NOMO-1 (cell line): ENCODE results near the gene GRWD1.

Experiments
- DNase-seq, 2 experiments: peaks; one replicate each; lab custom pipeline; 2025; ENCODE audit not compliant: unreplicated experiment in 2 of 2; lab: John Stamatoyannopoulos, UW

The GRWD1 gene

DNA sequence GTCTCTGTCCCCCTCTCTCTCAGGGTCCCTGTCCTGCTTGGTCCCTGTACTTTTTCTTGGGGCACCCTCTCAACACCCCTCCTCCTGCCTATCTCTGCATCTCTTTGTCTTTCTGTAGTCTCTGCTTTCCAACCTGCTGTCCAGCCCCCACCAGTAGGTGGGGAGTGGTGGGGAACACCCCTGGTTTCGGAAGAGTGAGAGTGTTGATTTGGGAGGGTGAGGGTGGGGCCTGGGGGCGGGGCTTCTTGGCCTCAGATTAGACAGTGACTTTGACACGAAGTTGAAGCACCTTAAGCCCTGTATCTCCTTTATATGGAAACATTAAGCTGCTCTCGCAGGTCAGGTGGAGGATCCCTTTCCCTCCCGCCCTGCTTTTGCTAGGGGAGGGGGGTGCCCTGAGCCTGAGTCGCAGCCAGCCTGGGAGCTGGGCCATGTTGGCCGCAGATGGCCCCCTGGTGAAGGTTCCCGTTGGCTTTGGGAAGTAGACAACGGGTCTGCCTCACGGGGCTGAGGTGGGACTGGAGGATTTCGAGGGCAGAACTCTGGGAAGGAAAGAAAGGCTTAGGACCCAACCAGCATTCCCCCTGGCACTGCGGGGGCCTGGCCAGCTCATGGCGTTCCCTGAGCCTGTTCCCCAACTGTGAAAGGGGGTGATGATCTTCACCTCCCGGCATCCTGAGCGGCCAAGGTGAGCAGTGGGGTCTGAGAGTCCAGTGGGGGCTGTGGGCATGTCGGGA, 9.6 kb downstream of the GRWD1 start, which contains the start of gene KCNJ14:
Gene KCNJ14, plus strand, starts transcription at position 404 of the 737 bp plus-strand sequence. CDS start 6,151 bp downstream, outside the sequence.
- no peak for DNase-seq

DNA sequence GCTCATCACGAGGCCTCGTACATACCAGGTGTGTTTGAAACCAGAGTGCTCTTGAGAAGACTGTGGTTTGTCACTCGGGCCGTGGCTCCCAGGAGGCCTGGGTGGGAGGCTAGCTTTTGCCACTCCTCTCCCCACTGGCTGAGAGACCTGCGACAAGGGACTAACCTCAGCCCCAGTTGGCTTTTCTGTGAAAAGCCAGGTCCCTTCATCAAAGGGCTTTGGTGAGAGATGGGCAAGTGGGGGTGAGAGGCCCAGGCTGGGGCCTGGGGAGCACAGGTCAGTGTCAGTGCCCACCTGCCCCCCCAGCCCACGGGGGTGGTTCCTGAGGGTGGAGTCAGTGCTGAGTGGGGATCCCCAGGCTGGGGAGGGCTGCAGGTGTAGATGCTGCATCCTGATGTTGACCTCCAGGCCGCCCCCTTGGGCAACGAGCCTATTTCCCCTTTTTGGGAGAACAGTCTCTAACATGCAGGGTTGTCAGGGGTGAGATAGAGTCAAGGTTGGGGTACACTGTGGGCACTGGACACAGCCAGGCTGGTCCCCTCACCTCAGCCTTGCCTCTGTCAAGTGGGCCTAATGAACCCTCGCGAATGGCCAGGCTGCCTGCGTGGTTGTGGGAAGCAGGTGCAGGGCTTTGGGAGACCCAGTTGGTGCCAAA, 10.3 kb downstream of the GRWD1 start:
- no peak for DNase-seq

DNA sequence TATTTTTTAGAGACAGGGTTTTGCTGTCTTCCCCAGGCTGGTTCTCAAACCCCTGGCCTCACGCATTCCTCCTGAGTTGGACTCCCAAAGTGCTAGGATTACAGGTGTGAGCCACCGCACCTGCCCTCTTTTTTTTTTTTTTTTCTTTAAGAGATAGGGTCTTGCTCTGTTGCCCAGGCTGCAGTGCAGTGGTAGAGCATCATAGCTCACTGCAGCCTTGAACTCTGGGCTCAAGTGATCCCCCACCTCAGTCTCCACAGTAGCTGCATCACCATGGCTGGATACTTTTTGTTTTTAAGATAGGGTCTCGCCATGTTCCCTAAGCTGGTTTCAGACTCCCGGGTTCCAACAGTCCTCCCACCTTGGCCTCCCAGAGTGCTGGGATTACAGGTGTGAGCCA, 11.1 kb downstream of the GRWD1 start:
- no peak for DNase-seq

DNA sequence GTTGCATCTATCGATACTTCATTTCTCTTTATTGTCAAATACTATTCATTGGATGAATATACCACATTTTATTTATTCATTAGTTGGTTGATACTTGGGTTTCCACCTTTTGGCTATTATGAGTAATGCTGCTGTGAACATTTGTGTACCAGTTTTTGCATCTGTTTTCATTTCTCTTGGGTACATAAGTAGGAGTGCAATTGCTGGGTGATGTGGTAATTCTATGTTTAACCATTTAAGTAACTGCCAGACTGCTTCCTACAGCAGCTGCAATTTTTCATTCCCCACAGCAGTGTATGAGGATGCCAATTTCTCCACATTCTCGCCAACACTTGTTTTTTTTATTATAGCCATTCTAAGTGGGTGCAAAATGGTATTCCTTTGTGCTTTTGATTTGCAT, 12.2 kb downstream of the GRWD1 start:
- no peak for DNase-seq

DNA sequence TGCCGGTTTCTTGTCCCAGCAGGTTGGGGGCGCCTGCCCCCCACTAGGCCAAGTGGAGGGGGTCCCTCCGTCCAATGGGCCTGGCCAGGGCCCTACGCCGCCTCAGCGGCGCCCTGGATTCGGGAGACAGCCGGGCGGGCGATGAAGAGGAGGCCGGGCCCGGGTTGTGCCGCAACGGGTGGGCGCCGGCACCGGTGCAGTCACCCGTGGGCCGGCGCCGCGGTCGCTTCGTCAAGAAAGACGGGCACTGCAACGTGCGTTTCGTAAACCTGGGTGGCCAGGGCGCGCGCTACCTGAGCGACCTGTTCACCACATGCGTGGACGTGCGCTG, 15.8 kb downstream of the GRWD1 start:
- DNase-seq, result no peak

DNA sequence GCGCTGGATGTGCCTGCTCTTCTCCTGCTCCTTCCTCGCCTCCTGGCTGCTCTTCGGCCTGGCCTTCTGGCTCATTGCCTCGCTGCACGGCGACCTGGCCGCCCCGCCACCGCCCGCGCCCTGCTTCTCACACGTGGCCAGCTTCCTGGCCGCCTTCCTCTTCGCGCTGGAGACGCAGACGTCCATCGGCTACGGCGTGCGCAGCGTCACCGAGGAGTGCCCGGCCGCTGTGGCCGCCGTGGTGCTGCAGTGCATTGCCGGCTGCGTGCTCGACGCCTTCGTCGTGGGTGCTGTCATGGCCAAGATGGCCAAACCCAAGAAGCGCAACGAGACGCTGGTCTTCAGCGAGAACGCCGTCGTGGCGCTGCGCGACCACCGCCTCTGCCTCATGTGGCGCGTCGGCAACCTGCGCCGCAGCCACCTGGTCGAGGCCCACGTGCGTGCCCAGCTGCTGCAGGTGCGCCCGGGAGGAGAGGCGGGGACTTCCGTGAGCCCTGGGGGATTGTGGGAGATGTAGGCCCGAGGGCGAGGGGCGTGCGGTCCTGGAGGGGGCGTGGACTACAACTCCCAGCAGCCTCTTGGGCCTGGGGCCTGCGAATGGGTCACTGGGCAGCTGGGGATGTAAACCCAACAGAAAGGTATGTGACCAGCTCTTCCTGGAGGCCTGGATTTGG, 16.3 kb downstream of the GRWD1 start:
- DNase-seq, result no peak

DNA sequence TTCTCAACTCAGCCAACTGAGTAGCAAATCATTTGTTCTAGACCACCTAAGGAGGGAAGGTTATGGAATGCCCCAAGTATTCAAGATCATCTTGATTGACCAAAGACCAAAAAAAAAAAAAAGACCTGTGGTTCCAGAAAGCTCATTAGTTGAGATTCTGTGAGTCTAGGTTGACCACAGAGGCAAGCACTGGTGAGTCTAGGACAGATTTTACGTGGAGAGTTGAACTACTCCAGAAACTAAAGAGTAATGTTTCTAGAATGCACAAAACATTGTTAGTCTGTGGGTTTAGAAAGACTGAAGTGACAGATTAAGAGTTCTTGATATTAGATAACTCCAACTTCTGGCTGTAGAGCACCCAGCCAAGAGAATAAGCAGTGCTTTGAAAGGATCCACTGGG, 19.4 kb downstream of the GRWD1 start:
- DNase-seq, result no peak

DNA sequence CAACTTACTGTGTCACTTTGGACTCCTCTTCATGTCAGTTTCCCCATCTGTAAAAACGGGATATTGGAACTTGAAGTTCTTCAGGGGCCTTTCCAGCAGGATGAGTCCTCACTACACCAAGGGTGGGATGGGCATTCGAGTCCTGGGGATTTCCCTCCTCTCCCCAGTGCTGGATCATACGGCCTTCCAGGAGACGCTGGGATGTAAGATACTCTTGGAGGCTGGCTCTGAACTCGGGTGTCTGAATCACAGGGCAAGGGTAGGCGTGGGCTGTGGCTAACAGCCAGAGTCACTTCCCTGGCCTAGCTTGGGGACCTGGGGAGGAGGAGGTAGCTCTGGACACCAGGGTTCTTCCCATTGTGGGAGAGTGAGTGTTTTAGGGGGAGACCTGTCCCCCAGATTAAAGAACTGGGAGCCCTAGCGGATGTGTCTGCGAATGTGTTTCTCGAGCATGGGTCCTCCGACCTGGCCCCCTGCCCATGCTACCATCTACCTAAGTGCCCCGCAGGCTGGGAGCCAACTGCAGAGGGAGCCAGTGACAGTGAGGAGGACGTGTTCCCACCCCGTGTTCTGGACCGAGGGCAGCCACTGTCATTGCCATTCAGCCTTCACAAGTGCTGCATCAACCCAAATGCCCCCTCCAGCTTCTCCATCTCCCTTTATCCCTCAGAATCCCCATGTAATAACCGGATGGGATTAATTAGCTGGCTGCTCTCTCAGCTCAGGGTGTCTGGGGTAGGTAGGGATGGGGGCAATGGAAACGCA, 21.0 kb downstream of the GRWD1 start:
- DNase-seq, result no peak

DNA sequence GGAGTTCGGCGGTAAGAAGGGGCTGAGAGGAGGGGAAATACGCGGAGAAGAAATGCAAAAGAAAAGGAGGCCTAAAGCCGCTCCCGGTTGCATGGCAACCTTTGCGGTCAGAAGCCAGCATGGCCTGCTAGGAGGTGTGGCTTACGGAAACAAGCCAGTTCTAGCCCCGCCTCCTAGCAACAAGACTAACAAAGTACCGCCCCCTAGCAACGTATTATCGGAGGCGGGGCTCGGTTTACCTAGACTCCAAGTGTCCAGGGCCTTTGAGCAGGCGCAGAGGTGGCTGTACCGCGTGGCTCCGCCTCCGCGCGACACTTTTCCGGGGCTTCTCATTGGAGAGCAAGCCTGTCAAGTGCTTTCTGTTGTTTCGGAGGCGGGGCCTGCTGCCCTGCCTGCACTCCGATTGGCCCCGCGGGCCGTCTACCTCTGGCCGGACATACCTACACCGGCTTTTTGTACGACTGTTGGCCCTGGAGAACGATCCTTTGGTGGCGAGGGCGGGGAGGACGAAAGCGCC, 23.0 kb downstream of the GRWD1 start:
- peak; percentile 100 for DNase-seq

DNA sequence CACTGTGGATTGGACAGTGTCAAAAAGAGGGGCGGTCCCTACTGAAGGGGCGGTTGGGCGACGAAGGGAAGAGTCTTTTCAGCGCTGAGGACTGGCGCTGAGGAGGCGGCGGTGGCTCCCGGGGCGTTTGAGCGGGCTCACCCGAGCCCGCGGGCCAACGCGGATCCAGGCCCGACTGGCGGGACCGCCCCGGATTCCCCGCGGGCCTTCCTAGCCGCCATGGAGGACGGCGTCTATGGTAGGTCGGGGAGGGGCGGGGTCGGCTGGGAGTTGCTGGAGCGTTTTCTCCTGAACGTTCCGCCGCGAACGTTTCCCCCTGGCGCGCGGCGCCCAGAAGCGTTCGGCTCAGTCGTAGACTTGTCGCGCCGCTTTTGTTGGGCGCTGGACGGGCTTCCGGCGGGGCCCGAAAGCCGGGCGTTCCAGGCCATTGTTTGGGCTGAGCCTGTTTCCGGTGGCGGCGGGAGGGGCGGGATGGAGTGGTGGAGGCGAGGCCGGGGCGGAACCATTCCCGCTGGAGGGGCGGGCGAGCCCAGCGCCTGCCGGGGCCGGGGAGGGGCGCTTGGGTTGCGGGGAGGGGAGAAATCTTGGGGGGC, 23.6 kb downstream of the GRWD1 start, which contains the start of gene CYTH2:
Gene CYTH2, plus strand, starts transcription at position 81 of the 593 bp plus-strand sequence. Its CDS starts 139 bp downstream, at position 220.
- DNase-seq, result peak in 1 of 2 experiments; percentile 59

DNA sequence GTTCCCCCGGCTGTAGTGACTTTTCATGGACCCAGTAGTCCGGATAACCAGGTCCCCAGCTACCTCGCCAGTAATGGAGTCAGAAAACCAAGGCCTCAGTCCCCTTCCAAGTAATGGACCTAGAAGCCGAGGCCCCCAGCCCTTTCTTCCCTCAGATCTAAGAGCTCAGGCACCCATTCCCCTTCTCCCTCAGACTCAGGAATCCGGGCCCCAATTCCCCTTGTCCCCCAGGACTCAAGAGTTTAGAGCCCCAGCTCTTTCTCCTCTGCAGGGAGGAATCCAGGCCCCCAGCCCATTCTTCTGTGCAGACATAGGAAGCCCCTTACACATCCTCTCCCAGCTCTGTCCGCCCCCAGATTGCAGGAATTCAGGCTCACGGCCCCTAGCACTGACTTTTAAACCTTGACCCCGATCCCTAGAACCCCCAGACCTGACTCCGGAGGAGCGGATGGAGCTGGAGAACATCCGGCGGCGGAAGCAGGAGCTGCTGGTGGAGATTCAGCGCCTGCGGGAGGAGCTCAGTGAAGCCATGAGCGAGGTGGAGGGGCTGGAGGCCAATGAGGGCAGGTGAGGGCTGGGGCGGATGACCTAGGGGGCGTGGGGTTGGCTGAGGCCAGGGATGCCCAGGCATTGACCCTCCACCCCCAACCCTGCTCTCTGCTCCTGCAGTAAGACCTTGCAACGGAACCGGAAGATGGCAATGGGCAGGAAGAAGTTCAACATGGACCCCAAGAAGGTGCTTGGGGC, 24.3 kb downstream of the GRWD1 start:
- DNase-seq, result no peak

DNA sequence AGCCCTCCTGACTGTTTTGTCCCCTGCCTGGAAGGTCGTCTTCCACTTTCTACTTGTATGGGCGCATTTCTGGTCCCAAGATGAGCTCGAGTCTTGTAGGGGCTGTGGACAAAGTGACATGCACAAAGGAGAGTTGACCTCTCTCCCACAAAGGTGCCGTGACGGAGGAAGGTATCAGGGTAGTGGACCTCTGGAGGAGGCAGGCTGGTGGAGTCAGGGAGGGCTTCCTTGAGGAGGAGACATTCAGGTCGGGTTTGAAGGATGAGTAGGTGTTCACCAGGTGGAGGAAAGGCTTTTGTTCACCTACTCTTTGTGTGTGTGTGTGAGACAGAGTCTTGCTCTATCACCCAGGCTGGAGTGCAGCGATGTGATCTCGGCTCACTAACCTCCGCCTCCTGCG, 25.1 kb downstream of the GRWD1 start:
- DNase-seq, result no peak

DNA sequence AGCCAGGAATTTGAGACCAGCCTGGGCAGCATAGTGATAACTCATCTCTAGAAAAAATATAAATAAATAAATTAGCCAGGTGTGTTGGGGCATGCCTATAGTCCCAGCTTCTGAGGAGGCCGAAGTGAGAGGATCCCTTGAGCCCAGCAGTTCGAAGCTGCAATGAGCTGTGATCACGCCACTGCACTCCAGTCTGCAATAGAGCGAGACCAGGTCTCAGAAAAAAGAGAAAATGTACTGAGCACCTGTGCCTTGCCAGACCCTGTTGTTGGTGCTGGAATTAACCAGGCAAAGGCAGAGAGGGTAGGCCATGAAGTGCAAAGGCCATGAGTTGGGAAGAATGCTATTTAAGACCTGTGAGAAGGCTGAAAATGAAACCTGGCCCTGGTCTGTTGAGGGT, 26.1 kb downstream of the GRWD1 start:
- no peak for DNase-seq

DNA sequence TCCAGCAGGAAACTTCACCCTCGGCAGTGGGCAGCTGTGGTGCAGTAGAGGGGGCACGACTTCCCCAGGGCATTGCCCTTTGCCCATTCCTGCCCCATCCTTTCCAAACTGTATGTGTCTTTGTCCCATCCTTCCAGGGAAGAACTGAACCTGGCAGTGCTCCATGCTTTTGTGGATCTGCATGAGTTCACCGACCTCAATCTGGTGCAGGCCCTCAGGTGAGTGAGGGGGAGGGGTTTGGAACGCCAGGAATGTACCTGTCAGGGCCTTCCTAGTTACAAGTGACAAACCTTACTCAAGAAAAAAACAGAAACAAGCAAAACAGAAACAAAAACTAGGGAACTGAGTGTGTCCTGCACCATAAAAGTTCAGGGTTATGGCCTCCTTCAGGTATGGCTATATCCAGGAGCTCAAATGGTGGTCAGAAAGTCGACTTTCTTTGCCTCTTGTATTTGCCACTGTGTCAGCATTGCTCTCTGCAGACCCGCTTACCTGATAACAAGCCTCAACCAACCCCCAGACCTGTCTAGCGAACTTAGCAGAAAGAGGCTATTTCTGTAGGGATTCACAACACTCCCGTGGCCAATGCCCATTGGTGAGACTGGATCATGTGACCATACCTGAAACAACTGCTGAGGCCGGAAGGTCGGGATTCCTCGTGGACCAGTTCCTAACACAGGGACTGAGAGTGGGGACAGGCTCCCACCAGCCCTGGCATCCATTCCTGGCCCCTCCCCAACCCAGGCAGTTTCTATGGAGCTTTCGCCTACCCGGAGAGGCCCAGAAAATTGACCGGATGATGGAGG, 27.6 kb downstream of the GRWD1 start:
- no peak for DNase-seq

DNA sequence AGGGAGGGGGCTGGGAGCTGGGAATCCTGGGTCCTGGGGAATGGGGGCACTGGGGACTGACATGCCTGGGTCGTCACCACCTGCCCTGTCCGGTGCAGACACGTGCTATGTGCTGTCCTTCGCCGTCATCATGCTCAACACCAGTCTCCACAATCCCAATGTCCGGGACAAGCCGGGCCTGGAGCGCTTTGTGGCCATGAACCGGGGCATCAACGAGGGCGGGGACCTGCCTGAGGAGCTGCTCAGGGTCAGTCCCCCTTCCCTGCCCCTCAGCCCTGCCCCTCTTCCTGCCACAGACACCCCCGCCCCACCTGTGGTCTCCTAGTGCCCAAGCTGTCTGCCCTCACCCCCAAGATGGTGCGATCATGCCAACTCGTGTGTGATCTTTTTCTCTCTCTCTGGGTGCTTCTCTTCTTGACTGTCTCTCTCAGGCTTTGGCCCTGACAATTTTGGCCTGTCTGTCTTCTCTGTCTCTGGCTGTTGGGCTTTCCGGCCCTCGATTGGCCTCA, 28.4 kb downstream of the GRWD1 start:
- DNase-seq, result no peak

DNA sequence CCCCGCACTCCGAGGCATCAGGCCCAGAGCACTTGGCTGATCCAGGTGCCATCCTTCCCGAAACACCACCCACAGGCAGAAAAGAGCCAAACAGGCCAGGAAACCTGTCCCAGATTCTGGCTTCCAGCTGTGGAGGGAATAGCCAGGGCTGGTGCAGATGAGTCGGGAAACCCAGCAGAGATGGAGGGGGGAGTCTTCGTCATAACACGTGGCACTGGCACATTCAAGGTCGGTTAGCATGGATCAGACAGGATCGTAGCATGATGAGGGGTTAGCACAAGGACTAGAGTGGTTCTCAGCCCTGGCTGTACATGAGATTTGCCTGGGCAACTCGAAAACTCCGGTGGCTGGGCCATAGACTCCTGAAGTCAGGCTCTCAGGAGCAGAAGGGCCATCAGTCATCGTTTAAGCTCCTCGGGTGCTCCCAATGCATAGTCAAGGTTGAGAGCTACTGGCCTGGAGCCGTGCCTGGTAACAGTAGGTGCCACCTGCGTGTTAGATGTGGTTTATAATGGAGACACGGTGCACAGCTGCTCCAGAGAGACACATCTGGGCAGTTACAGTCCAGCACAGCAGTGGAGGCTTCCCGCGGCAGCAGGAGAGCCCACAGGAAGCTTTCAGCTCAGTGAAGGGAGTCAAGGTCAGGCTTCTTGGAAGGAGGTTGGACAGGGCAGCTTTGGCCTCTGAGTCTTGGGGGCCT, 29.7 kb downstream of the GRWD1 start:
- DNase-seq, result no peak

DNA sequence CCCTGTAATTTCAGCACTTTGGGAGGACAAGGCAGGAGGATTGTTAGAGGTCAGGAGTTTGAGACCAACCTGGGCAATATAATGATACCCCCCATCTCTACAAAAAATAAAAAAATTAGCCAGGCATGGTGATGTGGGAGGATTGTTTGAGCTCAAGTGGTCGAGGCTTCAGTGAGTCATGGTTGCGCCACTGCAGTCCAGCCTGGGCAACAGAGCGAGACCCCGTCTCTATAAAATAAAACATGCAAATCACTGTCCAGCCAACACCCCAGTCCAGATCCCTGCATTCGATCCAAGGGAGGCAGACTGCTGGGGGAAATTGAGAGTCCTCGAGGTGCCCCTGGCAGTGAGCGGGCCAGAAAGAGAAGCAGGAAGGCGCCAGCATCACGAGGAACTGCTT, 30.4 kb downstream of the GRWD1 start:
- DNase-seq, result no peak

DNA sequence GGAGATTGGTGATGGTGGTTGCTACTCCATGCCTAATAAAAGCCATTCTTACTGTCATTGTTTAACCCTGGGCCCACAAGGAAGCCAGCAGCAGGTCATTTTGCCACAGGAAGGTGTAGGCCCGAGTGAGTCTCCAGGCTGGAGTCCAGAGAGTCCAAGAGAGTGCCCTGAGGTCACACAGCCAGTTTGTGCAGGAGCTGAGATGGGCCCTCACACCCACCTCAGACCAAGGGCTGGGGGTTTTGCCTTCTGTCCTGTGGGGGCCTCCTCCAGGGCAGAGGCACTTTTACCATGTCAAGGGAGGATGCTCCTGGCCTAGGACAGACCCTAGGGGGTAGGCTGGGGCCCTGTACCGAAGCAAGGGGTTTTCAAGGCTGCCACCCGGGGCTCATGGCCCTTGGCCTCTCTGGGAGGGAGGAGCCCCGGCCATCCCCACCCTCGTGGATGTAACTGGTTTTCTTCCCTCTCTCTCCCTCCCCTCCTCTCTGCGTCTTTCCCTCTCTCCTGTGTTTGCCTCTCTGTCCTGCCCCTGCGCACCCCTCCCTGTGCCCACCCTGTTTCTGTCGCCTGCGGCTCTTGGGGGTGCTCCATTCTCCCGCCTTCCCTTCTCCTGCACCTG, 31.4 kb downstream of the GRWD1 start:
- DNase-seq, result no peak
